Measurements from ENCODE around the gene COL4A6.

- TF ChIP-seq POLR2A (IDR thresholded peaks at IDR 0.05) (no peak), POLR2AphosphoS5 (IDR thresholded peaks at IDR 0.05) (no peak)
- TF ChIP-seq, protein P1, sequence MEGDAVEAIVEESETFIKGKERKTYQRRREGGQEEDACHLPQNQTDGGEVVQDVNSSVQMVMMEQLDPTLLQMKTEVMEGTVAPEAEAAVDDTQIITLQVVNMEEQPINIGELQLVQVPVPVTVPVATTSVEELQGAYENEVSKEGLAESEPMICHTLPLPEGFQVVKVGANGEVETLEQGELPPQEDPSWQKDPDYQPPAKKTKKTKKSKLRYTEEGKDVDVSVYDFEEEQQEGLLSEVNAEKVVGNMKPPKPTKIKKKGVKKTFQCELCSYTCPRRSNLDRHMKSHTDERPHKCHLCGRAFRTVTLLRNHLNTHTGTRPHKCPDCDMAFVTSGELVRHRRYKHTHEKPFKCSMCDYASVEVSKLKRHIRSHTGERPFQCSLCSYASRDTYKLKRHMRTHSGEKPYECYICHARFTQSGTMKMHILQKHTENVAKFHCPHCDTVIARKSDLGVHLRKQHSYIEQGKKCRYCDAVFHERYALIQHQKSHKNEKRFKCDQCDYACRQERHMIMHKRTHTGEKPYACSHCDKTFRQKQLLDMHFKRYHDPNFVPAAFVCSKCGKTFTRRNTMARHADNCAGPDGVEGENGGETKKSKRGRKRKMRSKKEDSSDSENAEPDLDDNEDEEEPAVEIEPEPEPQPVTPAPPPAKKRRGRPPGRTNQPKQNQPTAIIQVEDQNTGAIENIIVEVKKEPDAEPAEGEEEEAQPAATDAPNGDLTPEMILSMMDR (IDR thresholded peaks at IDR 0.05): no peak
These were observed 216.8 kb downstream of the COL4A6 start for GRCh38 chrX:108221301-108221864.

Data from breast epithelium (tissue), 3 donors.